Measurements from ENCODE around the gene FGF14. TPM values are rescaled to one million over a fixed set of nuclear protein-coding genes. Genes with fewer than 3 reads are reported as not detected.

FGF14 gene
- total RNA-seq (10 to 100 TPM; 19.3 to 59.7 TPM), polyA plus RNA-seq (ENCODE audit: insufficient read length in 2 of 2) (10 to 100 TPM; 30.1 to 45.9 TPM)
- long read RNA-seq, donor 1, transcript FGF14-202 (5 exons, 744 nt), result major isoform, 10 of 23 reads
- long read RNA-seq, donor 1, partial matches to known transcripts, result 13 of 23 reads
- long read RNA-seq, donor 1, other reads (novel, unspliced or antisense), result 0 of 23 reads
- long read RNA-seq, donor 2, partial matches to known transcripts, result 0 of 2 reads
- long read RNA-seq, donor 2, other reads (novel, unspliced or antisense), result 0 of 2 reads
- long read RNA-seq, donor 3, partial matches to known transcripts, result 0 of 3 reads
- long read RNA-seq, donor 3, other reads (novel, unspliced or antisense), result 0 of 3 reads
- long read RNA-seq, donor 4, result 0 reads

DNA sequence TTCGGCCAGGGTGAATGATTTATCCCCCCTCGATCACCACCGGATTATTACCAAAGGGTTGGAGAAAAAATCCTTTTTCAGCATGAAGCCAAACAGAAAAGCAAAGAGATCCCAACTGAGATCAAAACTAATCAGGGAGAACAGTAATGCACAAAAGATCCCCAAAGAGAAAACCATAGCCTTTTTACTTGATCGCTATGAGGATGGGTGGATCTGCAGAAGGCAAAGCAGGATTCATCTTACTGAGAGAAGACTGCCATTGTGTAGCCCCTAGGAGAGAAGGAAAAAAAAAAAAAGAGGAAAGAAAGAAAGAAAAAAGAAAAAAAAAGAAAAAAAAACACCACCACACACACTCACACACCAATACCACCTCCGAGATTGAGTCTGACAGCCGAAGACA is at the start of gene FGF14:
Gene FGF14, minus strand, starts transcription at position 283 of the 400 bp plus-strand sequence.
- Histone ChIP-seq H3K4me3 (ENCODE audit: low read depth, low read length) (peak within 1 kb of the TSS; percentile 65), H3K36me3 (ENCODE audit: control insufficient read depth, insufficient read depth, low read length) (no peaks in the 10 kb centered on the region), H3K27ac (ENCODE audit: low read depth, low read length) (peak within 1 kb of the TSS; percentile 37), H3K9me3 (ENCODE audit: control insufficient read depth, insufficient read depth, low read length) (no peaks in the 10 kb centered on the region), H3K27me3 (ENCODE audit: control insufficient read depth, insufficient read depth, low read length) (peaks cover 11% of the 10 kb centered on the region), H3K4me1 (ENCODE audit: control insufficient read depth, insufficient read depth, low read length) (peaks cover 14% of the 10 kb centered on the region)
- 0% methylated on average over 1 of the region's 6 CpGs for WGBS (ENCODE audit: insufficient coverage)
- DNase-seq (ENCODE audit: low read depth in 4 of 6, low spot score in 6 of 6), result peak in 4 of 6 donors; percentile 15 to 67 (median 43)

DNA sequence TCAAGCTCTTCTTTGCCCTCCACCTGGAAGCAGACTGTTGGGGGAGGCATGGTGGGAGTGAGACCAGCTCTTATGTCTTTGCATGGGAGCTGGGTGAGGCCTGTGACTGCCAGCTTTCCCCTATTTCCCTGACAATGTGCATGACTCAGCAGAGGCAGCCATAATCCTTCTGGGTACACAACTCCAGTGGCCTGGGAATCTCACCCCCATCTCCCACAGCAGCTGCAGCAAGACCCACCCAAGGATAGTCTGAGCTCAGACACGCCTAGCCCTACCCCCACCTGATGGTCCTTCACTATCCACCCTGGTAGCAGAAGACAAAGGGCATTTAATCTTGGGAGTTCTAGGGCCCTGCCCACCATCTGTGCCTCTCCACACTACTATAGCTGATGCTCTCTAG is 41.4 kb upstream of the FGF14 start:
- H3K4me1 ChIP-seq (ENCODE audit: control insufficient read depth, insufficient read depth, low read length), result no peaks in the 10 kb centered on the region
- no peaks in the 10 kb centered on the region for H3K36me3 ChIP-seq (ENCODE audit: control insufficient read depth, insufficient read depth, low read length)
- no peak for DNase-seq (ENCODE audit: low read depth in 4 of 6, low spot score in 6 of 6)
- no peak overlapping the region for H3K27ac ChIP-seq (ENCODE audit: low read depth, low read length)
- no peak overlapping the region for H3K4me3 ChIP-seq (ENCODE audit: low read depth, low read length)
- H3K9me3 ChIP-seq (ENCODE audit: control insufficient read depth, insufficient read depth, low read length), result no peaks in the 10 kb centered on the region
- H3K27me3 ChIP-seq (ENCODE audit: control insufficient read depth, insufficient read depth, low read length), result no peaks in the 10 kb centered on the region
- WGBS (ENCODE audit: insufficient coverage), result 57% methylated on average over 1 of the region's 1 CpG

DNA sequence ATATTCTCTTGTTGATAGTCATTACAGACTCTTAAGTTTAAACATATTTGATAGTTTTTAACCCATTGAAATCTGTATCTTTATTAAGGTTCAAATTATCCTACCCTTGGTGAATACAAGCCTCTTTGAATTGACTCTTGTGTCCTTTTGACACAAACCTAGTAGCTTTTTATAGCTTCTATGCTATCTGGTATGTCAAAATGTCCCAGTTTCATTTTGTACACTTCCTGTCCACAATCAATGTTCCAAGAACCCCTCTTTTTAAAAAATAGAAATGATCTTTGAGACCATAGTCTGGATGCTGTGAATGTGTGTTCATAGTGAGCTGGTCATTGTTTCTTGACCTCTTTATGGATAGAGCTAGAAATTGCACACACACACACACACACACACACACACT is 39.2 kb upstream of the FGF14 start:
- Histone ChIP-seq H3K9me3 (ENCODE audit: control insufficient read depth, insufficient read depth, low read length) (no peaks in the 10 kb centered on the region), H3K4me1 (ENCODE audit: control insufficient read depth, insufficient read depth, low read length) (no peaks in the 10 kb centered on the region), H3K36me3 (ENCODE audit: control insufficient read depth, insufficient read depth, low read length) (no peaks in the 10 kb centered on the region), H3K4me3 (ENCODE audit: low read depth, low read length) (no peak overlapping the region), H3K27ac (ENCODE audit: low read depth, low read length) (no peak overlapping the region), H3K27me3 (ENCODE audit: control insufficient read depth, insufficient read depth, low read length) (no peaks in the 10 kb centered on the region)
- no peak for DNase-seq (ENCODE audit: low read depth in 4 of 6, low spot score in 6 of 6)

DNA sequence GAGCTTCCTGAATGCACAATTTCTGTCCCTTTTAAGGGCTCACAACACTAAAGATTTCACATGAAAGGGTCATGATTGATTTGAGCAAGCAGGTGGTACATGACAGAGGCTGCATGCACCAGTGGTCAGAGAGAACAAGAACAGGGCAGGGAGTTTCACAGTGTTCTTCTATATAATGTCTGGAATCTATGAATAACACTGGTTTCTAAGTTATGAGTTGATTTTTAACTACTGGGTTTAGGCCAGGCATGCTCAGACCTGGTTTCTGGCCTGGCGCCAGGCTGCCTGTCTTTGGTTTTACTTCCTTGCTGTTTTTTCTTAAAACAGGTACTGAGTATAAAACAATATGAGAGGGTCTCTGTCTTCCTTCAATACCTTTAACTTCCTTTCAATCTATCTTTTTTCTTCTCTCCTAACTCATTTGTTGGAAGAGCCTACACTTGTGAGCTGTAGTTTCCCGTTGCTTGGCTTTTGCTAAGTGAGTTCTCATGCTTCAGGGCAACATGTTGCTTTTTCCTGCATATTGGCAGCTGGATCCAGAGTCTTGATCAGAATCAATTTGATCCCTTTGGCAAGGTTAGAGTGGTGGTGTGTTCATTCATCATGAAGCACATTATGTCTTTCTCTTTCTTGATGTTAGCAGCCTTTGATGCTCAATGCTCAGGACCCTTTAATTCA is 38.5 kb upstream of the FGF14 start:
- no CpG with 5 or more reads among the region's 2 CpGs for WGBS (ENCODE audit: insufficient coverage)
- H3K27me3 ChIP-seq (ENCODE audit: control insufficient read depth, insufficient read depth, low read length), result no peaks in the 10 kb centered on the region
- no peak overlapping the region for H3K27ac ChIP-seq (ENCODE audit: low read depth, low read length)
- H3K4me1 ChIP-seq (ENCODE audit: control insufficient read depth, insufficient read depth, low read length), result no peaks in the 10 kb centered on the region
- H3K36me3 ChIP-seq (ENCODE audit: control insufficient read depth, insufficient read depth, low read length), result no peaks in the 10 kb centered on the region
- no peak overlapping the region for H3K4me3 ChIP-seq (ENCODE audit: low read depth, low read length)
- H3K9me3 ChIP-seq (ENCODE audit: control insufficient read depth, insufficient read depth, low read length), result no peaks in the 10 kb centered on the region
- no peak for DNase-seq (ENCODE audit: low read depth in 4 of 6, low spot score in 6 of 6)

DNA sequence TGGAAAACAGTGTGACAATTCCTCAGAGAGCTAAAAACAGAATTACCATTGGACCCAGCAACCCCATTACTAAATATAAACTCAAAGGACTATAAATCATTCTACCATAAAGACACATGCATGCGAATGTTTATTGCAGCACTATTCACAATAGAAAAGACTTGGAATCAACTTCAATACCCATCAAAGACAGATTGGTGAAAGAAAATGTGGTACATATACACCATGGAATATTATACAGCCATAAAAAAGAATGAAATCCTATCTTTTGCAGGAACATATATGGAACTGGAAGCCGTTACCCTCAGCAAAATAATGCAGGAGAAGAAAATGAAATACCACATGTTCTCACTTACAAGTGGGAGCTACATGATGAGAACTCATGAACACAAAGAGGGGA is 20.8 kb upstream of the FGF14 start:
- no peaks in the 10 kb centered on the region for H3K36me3 ChIP-seq (ENCODE audit: control insufficient read depth, insufficient read depth, low read length)
- DNase-seq (ENCODE audit: low read depth in 4 of 6, low spot score in 6 of 6), result no peak
- WGBS (ENCODE audit: insufficient coverage), result no CpG with 5 or more reads among the region's 2 CpGs
- no peaks in the 10 kb centered on the region for H3K4me1 ChIP-seq (ENCODE audit: control insufficient read depth, insufficient read depth, low read length)
- H3K9me3 ChIP-seq (ENCODE audit: control insufficient read depth, insufficient read depth, low read length), result peaks cover 9% of the 10 kb centered on the region
- H3K4me3 ChIP-seq (ENCODE audit: low read depth, low read length), result no peak overlapping the region
- H3K27ac ChIP-seq (ENCODE audit: low read depth, low read length), result no peak overlapping the region
- H3K27me3 ChIP-seq (ENCODE audit: control insufficient read depth, insufficient read depth, low read length), result no peaks in the 10 kb centered on the region

DNA sequence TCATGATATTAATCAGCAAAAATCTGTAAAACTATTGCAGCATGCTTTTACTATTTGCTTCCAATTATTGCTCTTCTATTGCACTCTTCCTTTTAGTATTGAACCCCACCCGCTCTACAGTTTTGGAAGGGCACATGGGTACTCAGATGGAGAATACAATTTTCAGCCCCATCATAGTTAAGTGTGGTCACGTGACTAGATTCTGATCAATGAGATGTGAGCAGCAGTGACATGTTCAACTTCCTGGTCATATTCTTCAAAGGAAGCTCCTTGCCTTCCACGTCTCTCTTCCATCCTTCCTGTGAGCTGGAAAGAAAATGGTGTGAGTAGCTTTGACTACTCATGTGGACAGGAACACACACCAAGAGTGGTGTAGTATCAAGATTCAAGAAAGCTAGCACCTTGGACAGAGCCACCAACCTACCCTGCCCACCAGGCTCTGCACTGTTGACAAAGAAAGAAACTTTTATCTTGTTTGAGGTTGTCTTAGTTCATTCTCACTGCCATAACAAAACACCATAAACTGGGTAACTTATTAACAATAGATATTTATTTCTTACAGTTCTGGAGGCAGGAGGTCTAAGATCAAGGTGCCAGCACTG is 3.8 kb upstream of the FGF14 start:
- Histone ChIP-seq H3K4me1 (ENCODE audit: control insufficient read depth, insufficient read depth, low read length) (peaks cover 3% of the 10 kb centered on the region), H3K9me3 (ENCODE audit: control insufficient read depth, insufficient read depth, low read length) (no peaks in the 10 kb centered on the region), H3K27ac (ENCODE audit: low read depth, low read length) (no peak overlapping the region), H3K27me3 (ENCODE audit: control insufficient read depth, insufficient read depth, low read length) (peaks cover 4% of the 10 kb centered on the region), H3K36me3 (ENCODE audit: control insufficient read depth, insufficient read depth, low read length) (no peaks in the 10 kb centered on the region), H3K4me3 (ENCODE audit: low read depth, low read length) (no peak overlapping the region)
- no peak for DNase-seq (ENCODE audit: low read depth in 4 of 6, low spot score in 6 of 6)
- no CpG with 5 or more reads among the region's 3 CpGs for WGBS (ENCODE audit: insufficient coverage)

DNA sequence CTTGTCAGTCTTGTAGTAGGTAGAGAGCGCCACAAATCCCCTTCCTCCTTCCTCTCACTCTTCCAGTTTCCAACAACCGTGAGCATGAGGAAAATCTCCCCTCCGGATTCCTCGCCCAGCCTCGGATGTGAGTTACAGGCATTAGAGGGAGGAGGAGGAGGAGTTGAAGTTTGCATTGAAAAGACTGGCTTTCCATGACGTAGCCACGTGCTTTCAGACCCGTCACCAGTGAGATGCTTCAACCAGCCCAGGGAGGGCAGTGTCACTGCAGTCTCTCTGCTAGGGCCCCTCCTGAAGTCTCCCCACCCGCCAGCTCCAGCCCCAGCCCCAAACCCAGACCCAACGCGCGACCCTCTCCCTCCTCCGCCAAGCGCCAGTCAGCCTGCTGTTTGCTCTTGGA is 442 bp upstream of the FGF14 start:
- Histone ChIP-seq H3K4me3 (ENCODE audit: low read depth, low read length) (peak overlapping the region; percentile 65), H3K9me3 (ENCODE audit: control insufficient read depth, insufficient read depth, low read length) (no peaks in the 10 kb centered on the region), H3K27me3 (ENCODE audit: control insufficient read depth, insufficient read depth, low read length) (peaks cover 11% of the 10 kb centered on the region), H3K36me3 (ENCODE audit: control insufficient read depth, insufficient read depth, low read length) (no peaks in the 10 kb centered on the region), H3K27ac (ENCODE audit: low read depth, low read length) (peak overlapping the region; percentile 37), H3K4me1 (ENCODE audit: control insufficient read depth, insufficient read depth, low read length) (peaks cover 14% of the 10 kb centered on the region)
- peak; percentile 58 to 97 (median 75) for DNase-seq (ENCODE audit: low read depth in 4 of 6, low spot score in 6 of 6)
- 0% methylated on average over 8 of the region's 14 CpGs for WGBS (ENCODE audit: insufficient coverage)

DNA sequence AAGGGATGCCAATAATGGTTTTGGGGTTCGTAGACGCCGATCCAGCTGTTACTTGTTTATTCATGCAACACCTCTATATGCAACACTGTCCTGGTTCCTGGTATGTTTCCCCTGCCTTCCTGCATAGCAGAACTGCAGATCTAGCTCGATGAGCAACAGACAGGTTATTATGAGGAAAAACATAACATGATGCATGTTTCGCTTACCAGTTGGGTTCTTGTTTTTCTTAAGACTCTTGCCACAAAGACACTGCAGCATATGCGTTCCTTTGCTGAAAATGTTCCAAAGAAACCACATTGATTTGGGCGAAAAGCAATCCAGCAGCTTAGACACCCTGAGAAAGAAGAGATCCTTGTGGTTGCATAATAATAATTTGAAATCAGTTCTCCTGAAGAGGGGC is 583 bp downstream of the FGF14 start:
- H3K36me3 ChIP-seq (ENCODE audit: control insufficient read depth, insufficient read depth, low read length), result no peaks in the 10 kb centered on the region
- peak overlapping the region; percentile 11 for H3K27ac ChIP-seq (ENCODE audit: low read depth, low read length)
- H3K27me3 ChIP-seq (ENCODE audit: control insufficient read depth, insufficient read depth, low read length), result peaks cover 11% of the 10 kb centered on the region
- H3K4me1 ChIP-seq (ENCODE audit: control insufficient read depth, insufficient read depth, low read length), result peaks cover 14% of the 10 kb centered on the region
- H3K4me3 ChIP-seq (ENCODE audit: low read depth, low read length), result peak overlapping the region; percentile 65
- peak in 4 of 6 donors; percentile 12 to 79 (median 50) for DNase-seq (ENCODE audit: low read depth in 4 of 6, low spot score in 6 of 6)
- 0% methylated on average over 4 of the region's 7 CpGs for WGBS (ENCODE audit: insufficient coverage)
- no peaks in the 10 kb centered on the region for H3K9me3 ChIP-seq (ENCODE audit: control insufficient read depth, insufficient read depth, low read length)

DNA sequence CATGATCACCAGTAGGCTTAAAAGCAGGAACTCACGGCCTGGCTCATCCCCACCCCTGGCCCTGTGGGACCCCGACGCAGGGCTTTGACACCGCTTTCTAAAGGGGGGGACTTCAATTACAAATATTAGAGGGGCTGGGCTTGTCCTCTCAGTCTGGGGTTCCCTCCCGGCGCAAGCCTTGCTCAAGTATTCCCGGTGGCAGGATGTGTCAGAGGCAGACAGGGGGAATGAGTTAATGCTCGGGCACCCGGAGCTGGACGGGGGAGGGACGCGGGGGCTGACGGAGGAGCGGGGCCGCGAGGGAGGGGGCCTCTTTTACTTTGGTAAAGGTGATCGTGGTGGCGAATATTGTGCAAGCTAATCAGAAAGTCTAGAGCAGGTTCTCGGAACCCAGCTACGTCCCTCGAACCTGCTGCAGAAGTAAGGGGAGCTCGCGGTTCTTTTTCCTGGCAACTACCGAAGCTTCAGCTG is 1.1 kb downstream of the FGF14 start:
- under 1% methylated on average over 24 of the region's 24 CpGs for WGBS (ENCODE audit: insufficient coverage)
- peak overlapping the region; percentile 65 for H3K4me3 ChIP-seq (ENCODE audit: low read depth, low read length)
- H3K9me3 ChIP-seq (ENCODE audit: control insufficient read depth, insufficient read depth, low read length), result no peaks in the 10 kb centered on the region
- H3K36me3 ChIP-seq (ENCODE audit: control insufficient read depth, insufficient read depth, low read length), result no peaks in the 10 kb centered on the region
- peak in 3 of 6 donors; percentile 35 to 71 (median 46) for DNase-seq (ENCODE audit: low read depth in 4 of 6, low spot score in 6 of 6)
- peaks cover 11% of the 10 kb centered on the region for H3K27me3 ChIP-seq (ENCODE audit: control insufficient read depth, insufficient read depth, low read length)
- no peak overlapping the region for H3K27ac ChIP-seq (ENCODE audit: low read depth, low read length)
- H3K4me1 ChIP-seq (ENCODE audit: control insufficient read depth, insufficient read depth, low read length), result peaks cover 14% of the 10 kb centered on the region

Data from spinal cord (tissue), 10 donors.